Head of caudate nucleus (tissue), 42 donors: ENCODE measurements around the gene POPDC2.
A peak's percentile ranks its signal among the peaks of the same experiment; 100 is the strongest.

Experiments
- DNase-seq, 42 donors: peaks; one replicate each; pipeline versions ENCODE4 v3.0.0 to v3.0.0-alpha.2; 2020 to 2021; ENCODE audit warnings: mixed read lengths in 7 of 42
- intact Hi-C: fragments of 100-400 bp; cut with DNase I; formaldehyde crosslinking; loops from one replicate; pipeline ENCODE4 v1.15.0; 2022

The POPDC2 gene

DNA sequence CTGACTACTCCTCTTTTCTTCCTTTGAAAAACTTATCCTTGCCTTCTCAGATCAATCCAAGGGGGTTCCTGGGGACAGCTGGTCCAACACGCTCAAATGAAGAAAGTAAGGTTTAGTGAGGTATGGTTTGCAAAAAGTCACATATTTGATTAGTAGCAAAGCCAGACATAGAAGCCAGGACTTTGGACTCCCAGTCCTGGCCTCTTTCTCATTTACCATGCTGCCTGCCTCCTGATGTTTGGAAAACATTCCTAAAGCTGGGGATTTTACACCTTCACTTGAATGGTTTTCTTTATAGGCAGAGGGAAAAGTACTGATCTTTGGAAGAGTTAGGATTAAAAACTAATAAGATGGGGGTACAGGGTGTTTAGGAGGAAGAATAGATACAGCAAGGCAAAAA lies 14.6 kb downstream of the POPDC2 start:
- no peak for DNase-seq
- intact Hi-C loops = no loop called here

DNA sequence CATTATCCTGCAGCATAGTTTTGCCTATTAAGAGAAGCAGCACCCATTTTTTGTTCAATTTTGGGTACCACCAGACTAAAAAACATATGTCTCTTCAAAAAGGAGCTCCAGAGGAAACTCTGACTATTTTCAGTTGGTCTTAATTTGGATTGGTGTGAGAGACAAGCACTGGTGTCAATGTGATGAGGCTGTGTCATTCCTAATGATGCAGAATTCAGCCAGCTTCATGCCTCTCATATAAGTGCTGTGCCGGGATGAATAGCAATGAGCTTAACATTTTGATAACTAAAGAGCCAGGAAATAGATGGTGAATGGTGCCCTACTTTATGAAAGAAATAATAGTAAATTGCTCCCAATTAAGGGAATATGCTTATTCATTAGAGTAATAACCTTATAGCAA lies 15.9 kb downstream of the POPDC2 start:
- intact Hi-C loops = no loop called here
- no peak for DNase-seq

DNA sequence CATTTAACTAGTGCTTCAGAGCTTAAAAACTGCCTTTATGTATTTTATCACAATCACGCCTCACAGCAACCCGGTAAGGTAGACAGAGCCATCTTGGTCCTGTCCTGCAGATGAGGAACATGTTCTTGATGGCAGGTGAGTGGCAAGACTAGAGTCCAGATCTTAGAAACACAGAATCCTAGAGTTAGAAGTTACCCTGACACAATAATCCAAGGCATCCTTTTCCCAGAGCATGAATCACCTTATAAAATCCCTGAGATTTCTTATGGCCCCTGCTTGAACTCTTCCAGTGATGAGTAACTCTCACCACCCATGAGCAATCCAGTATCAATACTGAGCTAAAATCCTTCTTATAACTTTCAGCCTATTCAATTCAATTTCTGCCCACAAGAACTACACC lies 16.9 kb downstream of the POPDC2 start:
- intact Hi-C loops = no loop called here
- DNase-seq = peak in 3 of 42 donors; percentile 13 to 43 (median 42)

DNA sequence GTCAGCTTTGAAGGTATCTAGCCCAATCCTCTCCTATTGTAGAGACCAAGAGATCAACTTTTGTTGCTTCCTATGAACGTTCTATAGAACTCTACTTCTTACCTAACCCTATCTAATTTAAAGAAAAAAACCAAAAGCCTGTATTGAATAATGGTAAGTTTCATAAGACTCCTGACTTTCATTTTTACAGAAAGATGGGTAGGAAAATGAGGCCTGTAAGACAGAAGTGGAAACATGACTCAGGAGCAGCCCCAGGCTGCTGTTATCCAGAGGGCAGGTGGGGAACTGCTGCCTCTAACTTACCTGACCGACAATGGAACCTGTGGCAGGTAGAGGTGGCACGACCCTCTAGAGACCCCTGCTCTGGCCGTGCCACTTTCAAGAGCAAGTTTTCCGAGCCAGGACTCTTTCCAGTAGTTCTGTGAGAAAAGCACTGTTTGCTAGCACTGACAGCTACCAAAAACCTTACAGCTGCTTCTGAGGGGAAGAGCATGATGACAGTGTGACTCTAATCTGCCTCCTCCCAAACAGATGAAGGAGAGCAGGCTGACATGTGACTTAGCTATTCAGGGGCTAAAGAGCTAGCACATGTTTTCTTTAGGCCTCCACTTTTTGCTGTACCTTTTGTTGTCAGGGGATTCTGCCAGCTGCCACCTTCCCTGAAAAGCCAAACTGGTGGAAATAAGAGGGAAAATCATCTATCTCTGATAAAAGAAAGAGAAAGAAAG lies 17.5 kb downstream of the POPDC2 start:
- intact Hi-C loops = no loop called here
- peak in 2 of 42 donors; percentile 27 to 32 for DNase-seq

DNA sequence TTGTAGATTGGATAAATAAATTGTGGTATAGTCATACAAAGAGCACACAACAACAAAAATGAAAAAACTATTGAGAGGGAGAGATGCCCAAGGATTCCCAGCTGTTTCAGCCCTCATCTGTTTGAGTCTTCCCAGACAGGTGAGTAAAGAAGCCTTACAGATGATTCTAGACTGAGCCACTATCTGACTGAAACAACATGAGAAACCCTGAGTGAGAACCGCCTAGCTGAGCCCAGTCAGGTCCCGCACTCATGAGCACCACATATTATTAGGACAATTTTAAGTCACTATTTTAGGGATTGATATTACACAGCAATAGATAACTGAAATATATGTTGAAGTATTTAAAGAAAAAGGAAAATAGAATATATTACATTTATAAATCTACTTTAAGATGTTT lies 19.0 kb downstream of the POPDC2 start:
- DNase-seq = no peak
- intact Hi-C loops = no loop called here

DNA sequence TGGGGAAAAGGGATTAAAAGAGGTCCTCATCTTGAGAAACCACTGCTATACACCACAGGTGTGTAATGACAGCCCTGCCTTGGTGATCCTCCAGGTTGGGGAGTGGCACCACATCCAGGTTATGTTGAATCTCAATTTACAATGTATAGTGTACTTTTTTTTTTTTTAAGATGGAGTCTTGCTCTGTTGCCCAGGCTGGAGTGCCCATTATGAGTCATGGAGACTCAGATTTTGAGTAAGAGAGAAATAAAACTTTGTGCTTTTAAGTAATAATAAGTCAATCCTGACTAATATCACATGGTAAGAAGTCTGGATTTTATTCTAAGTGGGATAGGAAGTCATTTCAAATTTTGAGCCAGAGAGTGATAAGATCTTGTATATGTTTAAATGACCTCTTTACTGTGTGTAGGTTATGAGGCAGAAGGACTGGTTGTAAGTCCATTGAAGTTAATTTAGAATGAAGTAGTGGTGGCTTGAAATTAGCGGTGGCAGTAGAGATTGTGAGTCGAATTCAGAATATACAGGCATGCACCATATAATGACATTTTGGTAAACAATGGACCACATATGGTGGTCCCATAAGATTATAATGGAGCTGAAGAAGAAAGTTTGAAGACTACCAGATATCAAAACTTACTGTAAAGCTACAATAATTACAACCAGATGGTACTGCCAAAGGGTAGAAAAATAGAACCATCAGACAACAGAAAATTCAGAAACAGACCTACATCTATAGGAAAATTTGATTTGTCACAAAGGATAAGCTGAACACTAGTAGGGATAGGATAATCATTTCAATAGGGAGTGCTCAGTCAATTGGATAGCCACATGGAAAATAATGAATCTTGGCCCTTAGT lies 20.7 kb downstream of the POPDC2 start:
- no peak for DNase-seq
- intact Hi-C loops = no loop called here

DNA sequence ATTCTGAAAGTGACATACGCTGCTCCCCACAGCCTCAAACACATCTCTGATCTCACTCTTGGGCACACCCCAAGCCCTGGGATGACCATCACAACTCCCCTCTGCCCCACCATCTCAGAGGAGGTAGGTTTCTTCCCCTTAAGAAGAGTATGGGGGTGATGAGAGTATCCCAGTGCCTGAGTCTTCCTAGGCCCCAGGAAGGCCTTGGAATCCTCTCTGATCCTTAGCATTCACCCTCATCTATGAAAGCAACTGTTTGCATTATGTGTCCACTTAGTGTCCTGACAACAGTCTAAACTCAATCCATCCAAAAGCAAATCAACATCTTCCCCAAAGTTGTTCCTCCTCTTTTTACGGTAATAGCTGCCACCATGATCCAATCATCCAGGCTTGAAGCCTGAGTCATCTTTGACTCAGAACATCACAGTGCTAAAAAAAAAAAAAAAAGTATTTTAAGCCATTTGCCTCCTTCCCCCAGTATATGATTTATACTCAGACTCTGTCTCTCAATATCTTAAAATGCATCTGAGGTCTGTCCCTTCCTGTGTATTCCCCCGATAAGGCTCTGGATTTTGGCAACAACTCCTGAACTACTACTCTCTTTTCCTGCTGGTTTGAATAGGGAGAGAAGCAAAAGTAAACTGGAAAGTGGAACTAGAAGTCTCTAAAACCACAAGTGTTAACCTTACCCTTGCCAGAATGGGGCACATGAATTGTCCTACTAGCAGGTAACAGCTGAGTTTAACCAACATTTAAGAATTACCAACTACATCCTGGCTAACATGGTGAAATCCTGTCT lies 22.5 kb downstream of the POPDC2 start:
- peak in 3 of 42 donors; percentile 9 to 23 (median 17) for DNase-seq
- intact Hi-C loops = no loop called here

DNA sequence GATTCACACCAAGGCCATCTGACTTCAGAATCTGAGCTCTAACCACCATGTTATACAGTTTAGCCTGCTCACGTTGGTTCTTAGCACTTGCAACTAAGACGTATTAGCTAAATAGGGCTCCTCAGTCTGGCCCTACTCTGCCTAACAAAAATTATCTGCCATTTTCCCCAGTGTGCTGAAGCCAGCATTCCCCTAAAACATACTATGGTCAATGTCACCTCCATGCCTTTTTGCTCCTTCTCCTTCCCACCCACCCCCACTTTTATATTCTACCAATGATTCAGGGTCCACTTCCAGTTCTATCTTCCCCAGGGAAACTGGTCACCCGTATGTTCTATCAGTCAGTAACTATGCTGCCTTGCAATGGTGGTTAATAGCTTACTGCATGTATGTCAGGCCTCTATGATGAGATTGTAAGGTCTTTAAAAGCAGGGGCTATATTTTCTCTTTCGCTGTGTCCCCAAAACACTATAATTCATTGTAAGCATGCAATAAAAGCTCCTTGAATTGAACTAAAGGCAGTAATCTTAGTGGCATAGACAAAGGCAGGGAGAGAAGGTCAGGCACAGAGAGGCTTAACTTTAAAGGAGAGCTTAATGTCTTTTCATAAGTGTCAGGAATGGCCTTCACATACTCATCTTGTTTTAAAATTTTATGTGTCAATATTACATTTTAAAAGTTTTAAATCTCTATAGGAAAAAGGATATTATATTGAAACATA lies 23.3 kb downstream of the POPDC2 start:
- DNase-seq = no peak
- intact Hi-C loops = no loop called here

DNA sequence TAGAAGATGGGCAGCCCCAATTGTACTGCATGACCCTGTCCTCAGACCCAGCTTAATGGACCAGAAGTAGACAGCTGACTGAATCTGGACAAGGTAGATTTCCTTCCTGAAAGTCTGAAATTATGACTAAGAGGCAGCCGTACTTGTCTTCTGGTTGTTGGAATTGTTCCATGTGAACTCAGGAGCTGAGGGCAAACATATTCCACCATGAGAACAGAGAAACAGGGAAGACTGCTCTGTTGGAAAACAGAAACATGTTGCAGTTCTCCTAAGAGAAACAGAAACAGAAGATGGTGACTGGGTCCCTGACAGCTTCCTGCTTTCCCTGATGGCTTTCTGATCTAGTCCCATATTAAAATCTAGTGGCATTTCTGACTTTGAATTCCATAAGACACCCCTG lies 24.1 kb downstream of the POPDC2 start:
- intact Hi-C loops = no loop called here
- DNase-seq = no peak

DNA sequence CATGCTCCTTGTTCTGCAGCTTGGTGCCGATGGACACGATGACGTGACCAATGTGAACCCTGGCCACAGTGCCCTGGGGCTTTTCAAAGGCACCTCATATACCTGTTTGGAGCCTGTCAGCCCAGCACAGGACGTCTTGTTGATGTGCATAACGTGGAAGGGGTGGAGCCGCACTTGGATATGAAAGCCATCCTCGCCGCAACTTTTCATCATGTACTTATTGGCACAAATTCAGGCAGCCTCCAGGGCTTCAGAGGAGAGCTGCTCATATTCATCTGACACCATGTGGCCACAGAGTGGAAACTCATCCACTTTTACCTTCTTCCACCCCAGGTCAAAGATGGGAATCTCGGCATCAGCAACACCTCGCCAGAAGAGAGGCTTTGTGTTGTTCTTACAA lies 24.7 kb downstream of the POPDC2 start:
- intact Hi-C loops = no loop called here

DNA sequence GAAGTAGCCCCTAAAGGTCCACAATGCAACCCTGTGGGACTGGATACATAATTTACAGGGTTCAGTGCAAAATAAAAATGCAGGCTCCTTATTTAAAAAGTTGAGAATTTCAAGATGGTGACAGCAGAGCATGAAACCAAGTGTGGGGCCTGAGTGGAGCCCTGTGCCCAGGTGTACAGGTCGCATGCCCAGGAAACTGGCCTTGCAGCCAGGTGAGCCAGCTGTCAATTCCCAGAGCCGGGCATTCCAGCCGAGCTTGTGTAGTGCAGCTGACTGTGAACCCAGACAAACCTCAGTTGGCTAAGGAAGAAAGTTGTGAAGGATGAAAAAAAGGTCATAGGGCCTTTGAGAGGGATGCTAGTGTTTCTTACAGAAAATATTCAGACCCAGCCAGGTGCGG lies 27.6 kb downstream of the POPDC2 start:
- intact Hi-C loops = no loop called here
- no peak for DNase-seq

More for the DNA sequence above, 24.7 kb downstream of the POPDC2 start:
- no peak for DNase-seq

DNA sequence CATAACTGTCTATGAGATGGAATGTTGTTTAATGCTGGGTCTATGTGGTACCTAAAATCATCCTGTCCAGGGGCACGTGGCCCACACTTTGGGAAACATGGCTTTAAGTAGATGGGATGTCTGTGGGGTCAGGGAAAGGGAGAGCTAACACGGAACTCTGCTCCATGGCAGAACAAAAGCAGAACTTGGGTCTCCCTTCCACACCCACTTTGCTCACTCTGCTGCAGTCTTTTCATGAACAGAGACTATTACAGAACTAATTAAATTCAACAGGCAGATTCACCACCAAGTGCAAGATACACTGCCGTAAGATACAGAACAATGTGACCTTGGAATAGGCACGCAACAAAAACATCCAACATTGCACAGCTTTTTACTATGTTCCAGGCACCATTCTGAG lies 28.2 kb downstream of the POPDC2 start:
- intact Hi-C loops = no loop called here
- DNase-seq = no peak

DNA sequence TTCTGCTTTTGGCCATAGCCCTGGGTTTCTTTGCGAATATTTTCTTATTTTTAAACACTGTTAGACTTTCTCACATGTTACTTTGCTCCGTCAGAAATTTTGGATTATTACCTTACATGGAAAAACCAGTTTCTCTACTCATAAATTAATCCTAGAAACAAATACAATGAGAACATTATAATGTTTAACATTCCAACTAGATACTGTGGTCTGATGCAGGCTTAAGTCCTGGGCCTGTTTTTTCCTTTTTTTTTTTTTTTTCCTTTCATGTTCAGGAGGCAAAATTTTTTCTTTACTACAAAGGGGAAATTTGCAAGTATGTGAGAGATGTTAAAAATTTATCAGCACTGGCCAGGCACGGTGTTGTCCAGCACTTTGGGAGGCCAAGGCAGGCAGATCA lies 28.9 kb downstream of the POPDC2 start:
- no peak for DNase-seq
- intact Hi-C loops = no loop called here

DNA sequence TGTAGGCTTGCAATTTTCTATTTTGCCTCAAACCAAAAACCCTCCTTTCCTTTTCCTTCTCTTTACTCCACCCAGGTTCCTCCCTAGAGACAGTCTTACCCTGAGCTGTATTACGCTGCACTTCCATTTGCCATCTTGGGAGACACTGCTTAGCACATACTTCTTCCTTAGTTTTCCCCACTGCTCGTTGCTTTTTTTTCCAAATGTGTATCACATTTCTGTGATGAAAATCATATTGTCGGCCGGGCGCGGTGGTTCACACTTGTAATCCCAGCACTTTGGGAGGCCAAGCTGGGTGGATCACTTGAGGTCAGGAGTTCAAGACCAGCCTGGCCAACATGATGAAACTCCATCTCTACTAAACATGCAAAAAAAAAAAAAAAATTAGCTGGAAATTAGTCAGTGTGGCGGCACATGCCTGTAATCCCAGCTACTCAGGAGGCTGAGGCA lies 29.5 kb downstream of the POPDC2 start:
- DNase-seq = no peak
- intact Hi-C loops = no loop called here

DNA sequence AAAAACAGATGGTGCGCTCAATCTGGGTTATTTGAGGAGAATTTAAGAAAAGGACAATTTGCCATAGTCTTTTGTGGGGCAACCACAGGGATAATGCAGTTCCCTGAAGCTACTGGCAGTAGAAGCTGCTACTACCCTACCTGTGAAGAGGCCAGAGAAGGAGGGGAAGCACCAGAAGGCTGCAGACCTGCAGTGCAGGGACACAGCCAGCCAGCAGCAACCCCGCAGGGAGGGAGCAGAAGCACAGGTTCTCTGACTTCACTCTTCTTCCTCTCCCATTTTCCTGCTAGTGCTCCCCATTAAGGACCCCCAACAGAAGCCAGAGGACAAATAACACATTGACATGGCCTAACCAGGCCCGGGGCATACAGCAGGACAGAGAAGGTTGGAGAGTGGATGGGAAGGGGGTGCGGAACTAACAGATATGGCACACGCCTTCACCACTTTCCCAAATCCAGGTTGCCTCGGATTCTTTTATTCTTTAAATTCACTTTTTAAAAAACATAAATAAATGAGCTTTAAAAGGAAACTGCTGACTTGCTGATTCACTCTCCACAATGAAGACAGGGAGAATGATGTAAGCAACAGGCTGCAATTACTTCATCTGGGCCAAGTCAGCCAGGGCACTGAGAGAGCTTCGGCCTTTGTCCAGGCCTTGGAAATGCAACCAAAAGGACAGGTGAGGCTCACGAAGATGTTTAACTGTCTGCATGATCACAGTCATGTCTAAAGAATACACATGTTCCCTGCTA lies 30.1 kb downstream of the POPDC2 start:
- DNase-seq = no peak
- intact Hi-C loops = no loop called here

DNA sequence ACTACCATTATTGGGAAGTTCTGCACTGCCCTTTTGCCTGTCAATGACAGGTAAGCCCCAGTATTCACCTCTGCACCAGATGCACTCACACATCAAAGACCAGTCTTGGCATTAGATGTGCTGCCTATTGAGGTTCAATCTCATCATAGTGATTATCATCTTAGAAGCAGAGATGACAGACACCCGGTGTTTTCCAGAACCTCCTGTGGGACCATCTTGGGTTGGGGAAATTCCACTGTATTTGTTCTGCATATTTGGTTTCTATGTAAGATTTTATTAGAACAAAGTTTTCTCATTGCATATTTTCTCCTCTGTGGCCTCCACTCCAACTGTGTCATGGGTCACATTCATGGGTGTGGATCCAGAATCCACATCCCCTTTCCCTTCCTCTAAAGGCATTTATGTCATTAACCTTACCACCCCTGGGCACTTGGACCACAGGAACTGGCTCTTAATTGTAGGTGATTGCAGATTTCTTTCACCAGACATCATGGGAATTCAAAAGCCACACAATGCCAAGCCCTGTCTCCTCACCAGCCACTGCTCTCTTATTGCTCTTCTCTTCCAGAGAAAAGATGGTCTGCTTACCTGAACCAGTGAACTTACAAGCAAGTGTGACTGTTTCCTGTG lies 31.5 kb downstream of the POPDC2 start:
- intact Hi-C loops = no loop called here
- no peak for DNase-seq

DNA sequence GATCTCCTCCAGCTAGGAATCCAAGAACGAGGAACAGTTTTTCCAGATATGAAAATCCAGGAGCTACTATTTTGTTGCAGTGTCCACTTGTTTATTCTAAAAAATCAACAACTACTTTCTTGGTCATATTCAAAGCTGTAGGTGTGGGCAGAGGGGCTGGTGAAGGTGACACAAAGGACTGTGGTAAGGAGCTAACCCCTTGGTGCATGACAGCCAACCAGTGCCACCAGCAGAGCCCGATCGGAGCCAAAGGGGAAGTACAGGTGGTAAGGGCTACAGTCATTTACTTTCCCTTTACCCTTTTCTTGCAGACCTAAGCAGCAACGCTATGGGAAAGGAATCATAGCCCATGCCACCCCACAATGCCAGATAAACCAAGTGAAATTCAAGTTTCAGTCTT lies 32.0 kb downstream of the POPDC2 start:
- no peak for DNase-seq
- intact Hi-C loops = no loop called here

DNA sequence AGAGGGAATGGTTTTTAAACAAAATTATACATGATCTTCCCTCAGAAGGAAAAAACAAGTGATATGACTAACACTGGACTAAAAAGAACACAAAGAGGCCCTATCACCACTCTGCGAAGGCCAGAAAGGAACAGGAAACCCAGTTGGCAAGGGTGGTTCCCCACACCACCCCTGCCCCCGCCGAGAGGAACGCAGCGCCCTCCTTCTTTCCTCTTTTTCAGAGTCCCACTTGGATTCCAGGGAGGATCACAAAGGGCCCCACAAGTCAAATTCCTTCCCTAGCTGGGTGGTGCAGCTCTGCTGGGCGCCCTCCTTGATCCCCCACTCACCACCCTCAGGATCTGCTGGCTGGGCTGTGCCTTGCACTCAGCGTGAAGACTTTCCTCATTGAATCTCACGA lies 32.9 kb downstream of the POPDC2 start:
- intact Hi-C loops = no loop called here
- DNase-seq = peak in 12 of 42 donors; percentile 8 to 53 (median 24)
